ENCODE results near the gene GMDS.

DNA sequence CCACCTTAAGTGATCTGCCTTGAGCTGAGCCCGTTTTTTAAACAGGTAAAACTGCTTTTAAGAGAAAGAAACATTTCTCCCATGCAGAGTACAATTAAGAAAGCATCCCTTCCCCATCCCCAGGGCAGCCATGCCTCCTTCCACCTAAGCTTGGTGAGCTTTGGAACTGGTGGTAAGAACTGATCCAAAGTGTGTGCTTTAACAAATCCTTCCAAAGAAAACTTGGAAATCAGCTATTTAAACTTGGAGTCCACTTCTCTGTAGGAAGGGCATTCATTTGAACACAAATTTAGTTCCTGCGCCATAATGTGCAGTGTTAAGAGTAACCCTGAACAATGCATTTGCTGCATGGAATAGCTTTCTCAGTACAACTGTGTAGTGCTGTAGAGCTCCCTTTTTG, 17.0 kb downstream of the GMDS start:
- TF ChIP-seq POLR2A (IDR thresholded peaks at IDR 0.05; ENCODE audit: low read depth, low read length) (no peak), POLR2AphosphoS5 (IDR thresholded peaks at IDR 0.05; ENCODE audit: low read depth, low read length) (no peak), TAF1 (IDR thresholded peaks at IDR 0.05; ENCODE audit: borderline replicate concordance, low read depth, low read length) (no peak)

Data from GM12892 (cell line).